ENCODE data around the gene HOXB2.

- TF ChIP-seq POLR2AphosphoS5 (IDR thresholded peaks at IDR 0.05): no peak
- TF ChIP-seq POLR2A (IDR thresholded peaks at IDR 0.05): no peak
Observed at GRCh38 chr17:48558057-48558830, 13.3 kb upstream of the HOXB2 start.

All from prostate gland (tissue), 1 donor.